Transverse colon (tissue), 3 donors: Measurements from ENCODE around the gene F7.

Source experiments
- CTCF ChIP-seq, 5 experiments: fragments of 200-600 bp in 3 of 5; fragments of 450-650 bp in 2 of 5; sonication (generic) in 3 of 5; IDR thresholded peaks; 1 replicate in 2 of 5; 2 replicates in 3 of 5; pipeline ENCODE4 v1.5.1; 2016 to 2017; ENCODE audit warnings: antibody characterized with exemption in 5 of 5, inconsistent platforms in 3 of 5, mild to moderate bottlenecking in 2 of 5, moderate library complexity in 1 of 5
- POLR2A ChIP-seq: fragments of 450-650 bp; IDR thresholded peaks from one replicate; pipeline ENCODE4 v1.6.1; 2016; ENCODE audit warnings: antibody characterized with exemption, mild to moderate bottlenecking, moderate library complexity

- TF ChIP-seq CTCF (IDR thresholded peaks at IDR 0.05) (no peak), POLR2A (no peak)
Measured at GRCh38 chr13:113167575-113167974, 62.0 kb downstream of the F7 start.
